ENCODE measurements around the gene MRPS16.

Gene MRPS16

GRCh38 chr10:73247509-73248258, 4.8 kb downstream of the MRPS16 start:
- no peak for TF ChIP-seq CTCF (IDR thresholded peaks at IDR 0.05)

GRCh38 chr10:73246646-73247508, 5.6 kb downstream of the MRPS16 start, which contains the start of gene DNAJC9:
Gene DNAJC9 (minus strand): TSS chr10:73247255. CDS start chr10:73247189, 66 bp downstream.
- peak; percentile 31; the same call in 1 of the 2 replicates for TF ChIP-seq CTCF (IDR thresholded peaks at IDR 0.05)

GRCh38 chr10:73246322-73246645, 6.2 kb downstream of the MRPS16 start:
- no peak for TF ChIP-seq CTCF (IDR thresholded peaks at IDR 0.05)

- TF ChIP-seq CTCF (IDR thresholded peaks at IDR 0.05) = no peak
These were observed 7.5 kb downstream of the MRPS16 start for GRCh38 chr10:73244866-73245477.

GRCh38 chr10:73239908-73240307, 12.5 kb downstream of the MRPS16 start:
- no peak for TF ChIP-seq CTCF (IDR thresholded peaks at IDR 0.05)

- TF ChIP-seq CTCF (IDR thresholded peaks at IDR 0.05) = no peak
These were observed 13.4 kb downstream of the MRPS16 start for GRCh38 chr10:73238990-73239566.

- no peak for TF ChIP-seq CTCF (IDR thresholded peaks at IDR 0.05)
These were observed 17.7 kb downstream of the MRPS16 start for GRCh38 chr10:73234695-73235094.

Measured in LNCAP (cell line).